MV-4-11 (cell line): ENCODE measurements around the gene MISP.
"Not testable (repeated sequence)": the region's sequence is repeated elsewhere in the genome, so short reads cannot be mapped to it uniquely, and the experiment has no call there.

ENCODE experiments used
- DNase-seq: peaks from one replicate; lab custom pipeline; 2025; lab: John Stamatoyannopoulos, UW

Gene MISP

DNA sequence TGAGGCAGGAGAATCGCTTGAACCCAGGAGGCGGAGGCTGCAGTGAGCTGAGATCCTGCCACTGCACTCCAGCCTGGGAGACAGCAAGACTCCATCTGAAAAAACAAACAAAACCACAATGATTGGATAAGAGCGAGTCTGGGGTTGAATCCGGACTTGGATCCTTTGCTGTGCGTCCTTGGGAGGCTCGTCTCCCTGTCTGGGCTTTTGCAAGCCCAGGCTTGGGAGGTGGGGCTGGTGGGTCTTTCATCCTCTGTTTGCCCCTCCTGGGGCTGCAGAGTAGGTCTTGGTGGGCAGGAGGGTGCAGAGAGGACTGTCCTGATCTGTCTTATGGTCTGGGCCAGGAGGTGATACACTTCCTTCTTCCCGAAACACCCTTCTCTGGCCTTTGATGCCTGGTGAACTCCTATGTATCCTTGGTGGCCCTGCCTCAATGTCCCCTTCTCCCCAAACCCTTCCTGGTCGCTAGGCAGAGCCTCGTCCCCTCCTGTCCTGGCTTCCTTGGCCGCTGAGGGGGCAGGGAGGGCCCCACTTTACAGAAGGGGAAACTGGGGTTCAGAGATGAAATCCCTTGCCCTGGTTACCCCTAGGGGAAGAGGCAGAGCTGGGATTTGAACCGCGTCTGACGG, 25.3 kb upstream of the MISP start:
- DNase-seq = no peak

DNA sequence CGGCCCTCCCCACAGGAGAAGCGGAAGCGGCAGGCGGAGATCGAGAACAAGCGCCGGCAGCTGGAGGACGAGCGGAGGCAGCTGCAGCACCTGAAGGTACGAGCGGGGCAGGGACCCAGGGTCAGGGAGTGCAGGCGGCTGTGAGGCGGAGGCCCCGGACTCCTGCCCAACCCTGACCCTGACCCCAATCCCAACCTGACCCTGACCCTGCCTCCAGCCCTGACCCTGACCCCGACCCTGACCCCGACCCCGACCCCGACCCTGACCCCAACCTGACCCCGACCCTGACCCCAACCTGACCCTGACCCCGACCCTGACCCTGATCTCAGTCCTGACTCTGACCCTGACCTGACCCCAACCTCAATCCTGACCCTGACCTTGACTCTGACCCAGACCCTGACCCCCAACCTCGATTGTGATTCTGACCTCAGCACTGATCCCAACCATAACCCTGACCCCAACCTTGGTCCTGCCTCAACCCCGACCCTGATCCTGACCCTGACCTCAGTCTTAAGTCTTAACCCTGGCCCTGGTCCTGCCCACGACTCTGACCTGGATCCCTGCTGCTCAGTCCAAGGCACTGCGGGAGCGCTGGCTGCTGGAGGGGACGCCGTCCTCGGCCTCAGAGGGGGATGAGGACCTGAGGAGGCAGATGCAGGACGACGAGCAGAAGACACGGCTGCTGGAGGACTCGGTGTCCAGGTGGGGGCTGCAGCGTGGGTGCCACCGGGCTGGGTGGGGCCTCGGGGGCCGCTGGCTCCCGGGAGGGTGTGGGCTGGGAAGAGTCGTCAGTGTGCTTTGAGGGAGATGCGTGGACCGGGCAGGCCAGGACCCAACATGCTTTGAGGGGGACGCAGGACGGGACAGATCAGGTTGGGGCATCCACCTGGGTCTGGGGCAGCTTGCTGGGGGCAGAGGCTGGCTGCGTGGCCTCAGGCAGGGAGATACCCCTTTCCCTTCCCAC, 23.6 kb upstream of the MISP start:
- DNase-seq = no peak

- DNase-seq = no peak
Measured at GRCh38 chr19:728011-728410, 22.9 kb upstream of the MISP start.

GRCh38 chr19:729564-729963, 21.3 kb upstream of the MISP start:
- not testable (repeated sequence) for DNase-seq

GRCh38 chr19:729965-730668, 20.8 kb upstream of the MISP start:
- no peak for DNase-seq

- DNase-seq = no peak
Measured at GRCh38 chr19:731000-731399, 19.9 kb upstream of the MISP start.

DNA sequence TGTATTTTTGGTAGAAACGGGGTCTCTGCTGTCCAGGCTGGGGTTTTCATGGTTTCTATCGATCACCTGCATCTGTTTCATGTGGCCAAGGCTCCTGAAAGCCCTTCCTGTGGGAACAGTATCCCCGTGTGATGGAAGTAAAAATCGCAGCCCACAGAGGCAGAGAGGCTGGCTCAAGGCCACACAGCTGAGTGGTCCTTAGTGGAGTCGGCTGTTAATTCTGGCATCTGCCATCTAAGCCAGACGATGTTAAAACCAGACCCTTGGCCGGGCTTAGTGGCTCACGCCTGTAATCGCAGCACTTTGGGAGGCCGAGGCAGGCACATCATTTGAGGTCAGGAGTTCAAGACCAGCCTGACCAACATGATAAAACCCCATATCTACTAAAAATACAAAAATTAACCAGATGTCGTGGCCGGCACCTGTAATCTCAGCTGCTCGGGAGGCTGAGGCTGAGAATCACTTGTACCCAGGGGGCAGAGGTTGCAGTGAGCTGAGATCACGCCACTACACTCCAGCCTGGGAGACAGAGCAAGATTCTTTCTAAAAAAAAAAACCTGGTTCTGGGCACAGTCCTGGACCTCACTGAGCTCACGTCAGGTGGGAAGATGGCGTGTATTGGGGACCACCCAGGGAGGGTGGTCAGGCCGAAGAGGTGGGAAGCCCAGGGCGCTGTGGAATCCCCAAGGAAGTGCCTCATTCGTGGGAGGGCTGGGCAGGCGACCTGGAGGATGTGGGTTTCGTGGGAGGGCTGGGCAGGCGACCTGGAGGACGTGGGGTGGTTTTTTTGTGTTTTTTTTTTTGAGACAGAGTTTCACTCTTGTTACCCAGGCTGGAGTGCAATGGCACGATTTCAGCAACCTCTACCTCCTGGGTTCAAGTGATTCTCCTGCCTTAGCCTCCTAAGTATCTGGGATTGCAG, 18.5 kb upstream of the MISP start:
- no peak for DNase-seq

DNA sequence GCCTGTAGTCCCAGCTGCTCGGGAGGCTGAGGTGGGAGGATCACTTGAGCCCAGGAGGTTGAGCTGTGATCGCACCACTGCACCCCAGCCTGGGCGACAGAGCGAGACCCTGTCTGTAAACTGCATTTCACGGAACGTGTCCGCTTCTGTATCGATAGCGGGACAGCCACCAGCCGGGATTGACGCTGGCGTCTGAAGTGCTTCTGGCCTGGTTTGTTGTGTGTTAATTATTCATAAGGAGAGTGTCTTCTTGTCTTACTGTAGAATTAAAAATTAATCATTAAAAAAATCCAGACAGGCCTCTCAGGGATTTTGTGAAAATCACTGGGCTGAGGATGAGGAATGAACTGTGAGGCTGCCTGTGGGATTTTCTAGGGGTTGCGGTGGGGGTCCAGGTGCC, 16.2 kb upstream of the MISP start:
- DNase-seq = no peak

- no peak for DNase-seq
Measured at GRCh38 chr19:736125-736524, 14.8 kb upstream of the MISP start.

- DNase-seq = peak; percentile 15
Measured at GRCh38 chr19:737591-738093, 13.3 kb upstream of the MISP start.

- DNase-seq = no peak
Measured at GRCh38 chr19:738509-739128, 12.3 kb upstream of the MISP start.

GRCh38 chr19:739998-740715, 10.8 kb upstream of the MISP start:
- no peak for DNase-seq

DNA sequence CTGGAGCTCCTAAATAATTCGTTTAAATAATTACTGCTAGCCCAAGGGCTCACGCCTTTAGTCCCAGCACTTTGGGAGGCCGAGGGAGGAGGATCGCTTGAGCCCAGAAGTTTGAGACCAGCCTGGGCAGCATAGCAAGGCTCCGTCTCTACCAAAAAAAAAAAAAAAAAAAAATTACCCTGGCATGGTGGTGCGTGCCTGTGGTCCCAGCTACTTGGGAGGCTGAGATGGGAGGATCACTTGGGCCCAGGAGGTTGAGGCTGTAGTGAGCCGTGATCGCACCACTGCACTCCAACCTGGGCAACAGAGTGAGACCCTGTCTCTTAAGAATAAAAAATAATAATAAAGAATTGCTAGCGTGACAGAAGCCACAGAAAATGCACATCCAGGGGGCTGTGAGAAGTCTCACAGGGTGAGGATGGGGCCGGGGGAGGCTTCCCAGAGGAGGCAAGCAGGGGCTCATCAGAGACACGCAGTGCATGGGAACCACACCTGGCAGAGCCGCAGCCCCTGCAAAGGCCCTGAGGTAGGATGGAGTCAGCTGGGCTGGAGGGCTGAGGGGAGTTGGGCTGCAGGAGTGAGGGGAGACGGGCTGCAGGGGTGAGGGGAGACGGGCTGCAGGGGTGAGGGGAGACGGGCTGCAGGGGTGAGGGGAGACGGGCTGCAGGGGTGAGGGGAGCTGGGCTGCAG, 10.0 kb upstream of the MISP start:
- not testable (repeated sequence) for DNase-seq

- peak; percentile 51 for DNase-seq
Measured at GRCh38 chr19:741506-742131, 9.3 kb upstream of the MISP start.

DNA sequence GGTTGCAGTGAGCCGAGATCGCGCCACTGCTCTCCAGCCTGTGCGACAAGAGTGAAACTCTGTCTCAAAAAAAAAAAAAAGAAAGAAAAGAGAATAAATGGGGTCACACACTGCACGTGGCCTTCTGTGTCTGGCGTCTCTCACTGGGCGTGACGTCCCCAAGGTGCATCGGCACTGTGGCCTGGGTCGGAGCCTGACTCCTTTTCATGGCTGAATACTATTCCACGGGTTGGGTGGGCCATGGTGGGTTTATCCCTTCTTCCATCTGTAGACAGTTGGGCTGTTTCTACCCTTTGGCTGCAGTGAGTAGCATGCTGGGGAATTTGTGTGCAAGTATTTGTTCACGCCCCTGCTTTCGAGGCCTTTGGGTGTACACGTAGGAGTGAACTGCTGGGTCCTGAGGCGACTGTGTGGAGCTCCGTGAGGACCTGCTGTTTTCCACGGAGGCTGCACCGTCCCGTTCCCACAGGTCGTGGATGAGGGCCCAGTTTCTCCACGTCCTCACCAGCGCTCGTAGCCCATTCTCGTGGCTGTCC, 8.3 kb upstream of the MISP start:
- no peak for DNase-seq

DNA sequence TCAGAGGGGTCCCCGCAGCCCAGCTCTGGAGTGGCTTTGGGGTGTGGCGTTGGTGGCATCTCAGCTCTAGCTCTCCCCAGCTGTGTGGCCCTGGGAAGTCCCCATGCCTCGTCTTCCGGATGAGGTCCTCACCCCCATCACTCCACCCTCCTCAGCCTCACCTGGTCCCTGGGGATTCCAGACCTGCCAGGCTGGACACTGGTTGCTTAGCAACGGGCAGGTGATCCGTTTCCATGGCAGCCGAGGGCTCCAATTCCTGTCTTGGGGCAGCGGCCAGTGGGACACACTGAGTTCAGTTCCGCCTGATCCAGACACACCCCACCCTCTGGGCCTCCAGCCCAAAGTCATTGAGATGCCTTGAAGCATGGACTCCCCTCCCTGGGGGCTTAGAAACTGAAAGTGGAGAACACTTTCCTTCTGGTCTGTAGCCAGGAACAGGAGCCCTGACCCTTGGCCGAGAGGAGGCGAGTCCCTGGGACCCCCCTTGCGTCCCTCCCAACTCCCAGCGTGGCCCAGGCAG, 7.7 kb upstream of the MISP start:
- no peak for DNase-seq

GRCh38 chr19:745138-745537, 5.8 kb upstream of the MISP start:
- DNase-seq = not testable (repeated sequence)

DNA sequence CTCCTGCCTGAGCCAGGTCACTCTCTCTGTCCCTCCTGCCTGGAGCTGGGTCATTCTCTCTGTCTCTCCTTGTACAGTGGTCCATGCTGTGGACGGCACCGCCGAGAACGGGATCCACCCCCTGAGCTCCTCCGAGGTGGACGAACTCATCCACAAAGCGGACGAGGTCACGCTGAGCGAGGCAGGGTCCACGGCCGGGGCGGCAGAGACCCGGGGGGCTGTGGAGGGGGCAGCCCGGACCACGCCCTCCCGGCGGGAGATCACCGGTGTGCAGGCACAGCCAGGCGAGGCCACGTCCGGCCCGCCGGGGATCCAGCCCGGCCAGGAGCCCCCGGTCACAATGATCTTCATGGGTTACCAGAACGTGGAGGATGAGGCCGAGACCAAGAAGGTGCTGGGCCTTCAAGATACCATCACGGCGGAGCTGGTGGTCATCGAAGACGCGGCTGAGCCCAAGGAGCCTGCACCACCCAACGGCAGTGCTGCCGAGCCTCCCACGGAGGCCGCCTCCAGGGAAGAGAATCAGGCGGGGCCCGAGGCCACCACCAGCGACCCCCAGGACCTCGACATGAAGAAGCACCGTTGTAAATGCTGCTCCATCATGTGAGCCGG, 4.6 kb upstream of the MISP start:
- DNase-seq = no peak
